Caco-2 (cell line): ENCODE data around the gene BMP8A. TPM values are rescaled to one million over a fixed set of nuclear protein-coding genes. Genes with fewer than 3 reads are reported as not detected.

Source experiments
- BruUV-seq: library from RNA; stranded (reverse); fragments of 400-500 nt; replicated peaks from 2 replicates; lab custom pipeline; 2021; lab: Mats Ljungman, UMichigan
- CTCF ChIA-PET: fragments of 300-600 bp; sonication (Branson Sonifier 250); formaldehyde crosslinking; loops from one replicate; lab custom pipeline; 2022; ENCODE audit warnings: antibody characterized with exemption; lab: Charles Lee
- POLR2A ChIA-PET: fragments of 300-600 bp; sonication (Branson Sonifier 250); formaldehyde crosslinking; loops from one replicate; lab custom pipeline; 2022; ENCODE audit warnings: antibody characterized with exemption; lab: Charles Lee
- DNase-seq, 2 experiments: peaks; one replicate each; pipeline versions ENCODE4 v3.0.0 to v3.0.0-alpha.2; 2020 to 2022
- H3K27me3 ChIP-seq: replicated peaks from 2 replicates; pipeline ENCODE4 v1.6.0; 2011; ENCODE audit warnings: low read length; ENCODE audit not compliant: control insufficient read depth, insufficient read depth
- H3K36me3 ChIP-seq: 2 replicates; pipeline ENCODE4 v1.5.1; 2011; ENCODE audit warnings: low read length; ENCODE audit not compliant: control insufficient read depth, insufficient read depth
- H3K4me1 ChIP-seq: fragments of 250-450 bp; sonication (Bioruptor Pico); 2 replicates; pipeline ENCODE4 v1.5.1; 2020; ENCODE audit warnings: mild to moderate bottlenecking
- H3K4me3 ChIP-seq: 2 replicates; pipeline ENCODE4 v1.5.1; 2011; ENCODE audit warnings: low read depth, mild to moderate bottlenecking, control low read depth, low read length
- H3K9me3 ChIP-seq: fragments of 250-450 bp; sonication (Bioruptor Pico); 2 replicates; pipeline ENCODE4 v1.5.1; 2020; ENCODE audit warnings: mild to moderate bottlenecking, moderate library complexity
- H3K27ac Mint-ChIP-seq: one replicate; pipeline ENCODE4 v1.8.0; 2022; ENCODE audit warnings: mixed read lengths; ENCODE audit not compliant: unreplicated experiment
- H3K27me3 Mint-ChIP-seq: one replicate; pipeline ENCODE4 v1.8.0; 2022; ENCODE audit warnings: mixed read lengths; ENCODE audit not compliant: insufficient read depth, unreplicated experiment
- H3K36me3 Mint-ChIP-seq: one replicate; pipeline ENCODE4 v1.8.0; 2022; ENCODE audit warnings: mild to moderate bottlenecking, mixed read lengths; ENCODE audit not compliant: insufficient read depth, unreplicated experiment
- H3K4me1 Mint-ChIP-seq: one replicate; pipeline ENCODE4 v1.8.0; 2022; ENCODE audit warnings: low read depth, mixed read lengths; ENCODE audit not compliant: unreplicated experiment
- H3K4me3 Mint-ChIP-seq: one replicate; pipeline ENCODE4 v1.8.0; 2022; ENCODE audit warnings: mild to moderate bottlenecking, moderate library complexity, mixed read lengths; ENCODE audit not compliant: unreplicated experiment
- H3K9me3 Mint-ChIP-seq: one replicate; pipeline ENCODE4 v1.8.0; 2022; ENCODE audit warnings: mixed read lengths; ENCODE audit not compliant: unreplicated experiment
- CTCF ChIP-seq, 2 experiments: fragments of 200-600 bp in 1 of 2; IDR thresholded peaks; 1 replicate in 1 of 2; 2 replicates in 1 of 2; pipeline versions ENCODE4 v1.5.1 to v1.8.0; 2011 to 2022; ENCODE audit warnings: antibody characterized with exemption in 1 of 2, control low read depth in 1 of 2, inconsistent platforms in 1 of 2, low read depth in 1 of 2, low read length in 1 of 2, mild to moderate bottlenecking in 1 of 2, moderate library complexity in 1 of 2; ENCODE audit not compliant: insufficient read depth in 1 of 2, severe bottlenecking in 1 of 2, unreplicated experiment in 1 of 2
- intact Hi-C: fragments of 100-400 bp; cut with micrococcal nuclease; formaldehyde crosslinking; loops from one replicate; pipeline ENCODE4 v1.10.0; 2022; ENCODE audit not compliant: unreplicated experiment
- total RNA-seq: library from RNA; stranded (reverse); gene quantifications from 2 replicates; pipeline ENCODE4 v1.2.3, GENCODE V29; 2022

Gene BMP8A
- total RNA-seq, 1 experiment from 2014 or later, result 3.2 TPM

DNA sequence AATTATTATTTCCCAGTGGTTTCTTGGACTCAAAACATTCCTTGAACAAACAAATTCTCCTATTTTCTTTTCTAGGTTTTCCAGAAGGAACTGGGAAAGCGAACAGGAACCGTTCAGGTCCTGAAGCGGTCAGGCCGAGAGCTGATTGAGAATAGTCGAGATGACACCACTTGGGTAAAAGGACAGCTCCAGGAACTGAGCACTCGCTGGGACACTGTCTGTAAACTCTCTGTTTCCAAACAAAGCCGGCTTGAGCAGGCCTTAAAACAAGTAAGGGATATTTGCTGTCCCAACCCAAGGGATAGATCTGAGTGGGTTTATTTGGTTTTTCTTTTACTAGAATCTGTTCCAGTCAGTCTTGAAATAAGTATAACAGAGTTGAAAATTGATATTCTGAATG lies 39.4 kb upstream of the BMP8A start:
- Mint-ChIP-seq H3K27ac (no peak overlapping the region), H3K9me3 (no peaks in the 10 kb centered on the region), H3K4me3 (no peak overlapping the region), H3K4me1 (no peaks in the 10 kb centered on the region), H3K27me3 (no peaks in the 10 kb centered on the region), H3K36me3 (peaks cover 84% of the 10 kb centered on the region)
- Histone ChIP-seq H3K36me3 (no peaks in the 10 kb centered on the region), H3K4me3 (no peak overlapping the region), H3K4me1 (no peaks in the 10 kb centered on the region), H3K27me3 (no peaks in the 10 kb centered on the region), H3K9me3 (no peaks in the 10 kb centered on the region)
- ChIA-PET POLR2A (no interaction called here), CTCF (no interaction called here)
- BruUV-seq, result no TSS peak
- intact Hi-C loops, result no loop called here
- DNase-seq, result no peak
- TF ChIP-seq CTCF (IDR thresholded peaks at IDR 0.05; ENCODE audit: insufficient read depth in 1 of 2, low read depth in 1 of 2, low read length in 1 of 2, severe bottlenecking in 1 of 2, unreplicated experiment in 1 of 2), result no peak

GRCh38 chr1:39452540-39452939 lies 38.9 kb upstream of the BMP8A start:
- Mint-ChIP-seq H3K36me3 (peaks cover 84% of the 10 kb centered on the region), H3K4me1 (no peaks in the 10 kb centered on the region), H3K27ac (no peak overlapping the region), H3K27me3 (no peaks in the 10 kb centered on the region), H3K9me3 (no peaks in the 10 kb centered on the region), H3K4me3 (no peak overlapping the region)
- H3K9me3 ChIP-seq, result no peaks in the 10 kb centered on the region
- no peaks in the 10 kb centered on the region for H3K4me1 ChIP-seq
- intact Hi-C loops, result no loop called here
- BruUV-seq, result no TSS peak
- no peak for DNase-seq
- no peaks in the 10 kb centered on the region for H3K36me3 ChIP-seq
- POLR2A ChIA-PET, result no interaction called here
- no peaks in the 10 kb centered on the region for H3K27me3 ChIP-seq
- CTCF ChIA-PET, result no interaction called here
- no peak overlapping the region for H3K4me3 ChIP-seq
- no peak for TF ChIP-seq CTCF (IDR thresholded peaks at IDR 0.05; ENCODE audit: insufficient read depth in 1 of 2, low read depth in 1 of 2, low read length in 1 of 2, severe bottlenecking in 1 of 2, unreplicated experiment in 1 of 2)

DNA sequence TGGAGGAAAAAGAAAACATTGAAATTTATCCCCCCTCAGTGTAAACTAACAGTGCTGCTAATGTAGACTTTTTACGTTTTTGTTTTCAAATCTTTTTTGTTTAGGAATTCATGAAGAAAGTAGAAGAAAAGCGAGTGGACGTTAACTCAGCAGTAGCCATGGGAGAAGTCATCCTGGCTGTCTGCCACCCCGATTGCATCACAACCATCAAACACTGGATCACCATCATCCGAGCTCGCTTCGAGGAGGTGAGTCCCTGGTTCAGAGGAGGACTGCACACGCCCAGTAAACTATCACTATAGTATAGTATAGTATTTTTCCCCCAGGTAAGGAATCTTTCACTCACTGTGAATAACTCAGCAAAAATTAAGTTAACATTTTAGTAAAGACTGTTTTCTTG lies 37.8 kb upstream of the BMP8A start:
- Histone ChIP-seq H3K9me3 (no peaks in the 10 kb centered on the region), H3K4me1 (no peaks in the 10 kb centered on the region), H3K27me3 (no peaks in the 10 kb centered on the region), H3K4me3 (no peak overlapping the region), H3K36me3 (no peaks in the 10 kb centered on the region)
- H3K4me1 Mint-ChIP-seq, result no peaks in the 10 kb centered on the region
- no peaks in the 10 kb centered on the region for H3K9me3 Mint-ChIP-seq
- no peaks in the 10 kb centered on the region for H3K27me3 Mint-ChIP-seq
- H3K4me3 Mint-ChIP-seq, result no peak overlapping the region
- BruUV-seq, result no TSS peak
- no peak for DNase-seq
- intact Hi-C loops, result no loop called here
- CTCF ChIA-PET, result no interaction called here
- TF ChIP-seq CTCF (IDR thresholded peaks at IDR 0.05; ENCODE audit: insufficient read depth in 1 of 2, low read depth in 1 of 2, low read length in 1 of 2, severe bottlenecking in 1 of 2, unreplicated experiment in 1 of 2), result no peak
- H3K36me3 Mint-ChIP-seq, result peaks cover 84% of the 10 kb centered on the region
- POLR2A ChIA-PET, result no interaction called here
- H3K27ac Mint-ChIP-seq, result no peak overlapping the region
